GM12878 (cell line): Measurements from ENCODE around the gene KIDINS220. TPM values are rescaled to one million over a fixed set of nuclear protein-coding genes. Genes with fewer than 3 reads are reported as not detected.

Experiments
- ATF2 ChIP-seq: IDR thresholded peaks from 2 replicates; pipeline ENCODE4 v1.6.1; 2012; ENCODE audit warnings: low read length, inconsistent platforms
- CREM ChIP-seq: IDR thresholded peaks from 2 replicates; pipeline ENCODE4 v1.6.1; 2014; ENCODE audit warnings: antibody characterized with exemption, low read depth
- EED ChIP-seq: sonication (generic); IDR thresholded peaks from 2 replicates; pipeline ENCODE4 v1.6.1; 2016; ENCODE audit warnings: antibody characterized with exemption, low read depth
- EGR1 ChIP-seq, 2 experiments: IDR thresholded peaks; 1 replicate in 1 of 2; 2 replicates in 1 of 2; pipeline ENCODE4 v1.6.1; 2011 to 2012; ENCODE audit warnings: low read depth in 2 of 2, low read length in 2 of 2, borderline replicate concordance in 1 of 2, mild to moderate bottlenecking in 1 of 2, moderate library complexity in 1 of 2
- ETV6 ChIP-seq, 2 experiments: fragments of 450-650 bp in 1 of 2; IDR thresholded peaks in 1 of 2; conservative IDR thresholded peaks in 1 of 2; 2 replicates each; pipeline ENCODE4 v1.6.1; 2014; ENCODE audit warnings: antibody characterized with exemption in 1 of 2, borderline replicate concordance in 1 of 2, low read depth in 1 of 2, mild to moderate bottlenecking in 1 of 2, moderate library complexity in 1 of 2
- JUND ChIP-seq: IDR thresholded peaks from 2 replicates; pipeline ENCODE4 v1.6.1; 2012; ENCODE audit warnings: low read depth, mild to moderate bottlenecking, low read length, improper control_type of control experiment, moderate library complexity
- KLF5 ChIP-seq: fragments of 450-650 bp; IDR thresholded peaks from 2 replicates; pipeline ENCODE4 v1.6.1; 2014; ENCODE audit warnings: mild to moderate bottlenecking; ENCODE audit not compliant: partially characterized antibody
- MEF2A ChIP-seq: IDR thresholded peaks from 2 replicates; pipeline ENCODE4 v1.6.1; 2011; ENCODE audit warnings: low read depth, mild to moderate bottlenecking, low read length, moderate library complexity; ENCODE audit not compliant: insufficient read depth
- MEF2B ChIP-seq: fragments of 450-650 bp; IDR thresholded peaks from 2 replicates; pipeline ENCODE4 v1.6.1; 2018; ENCODE audit warnings: mild to moderate bottlenecking, moderate library complexity; ENCODE audit not compliant: partially characterized antibody, poor library complexity, severe bottlenecking
- MLLT1 ChIP-seq: fragments of 450-650 bp; IDR thresholded peaks from 2 replicates; pipeline ENCODE4 v1.6.1; 2016; ENCODE audit warnings: mild to moderate bottlenecking
- MXI1 ChIP-seq: fragments of 150-350 bp; IDR thresholded peaks from 2 replicates; pipeline ENCODE4 v1.6.1; 2011; ENCODE audit warnings: low read depth, mild to moderate bottlenecking, inconsistent platforms, low read length, improper control_type of control experiment
- PML ChIP-seq: IDR thresholded peaks from 2 replicates; pipeline ENCODE4 v1.6.1; 2012; ENCODE audit warnings: low read length, inconsistent platforms
- RB1 ChIP-seq: fragments of 450-650 bp; formaldehyde crosslinking; IDR thresholded peaks from 2 replicates; pipeline ENCODE4 v1.6.1; 2017; ENCODE audit warnings: mild to moderate bottlenecking, borderline replicate concordance
- TCF7 ChIP-seq: IDR thresholded peaks from 2 replicates; pipeline ENCODE4 v1.6.1; 2014; ENCODE audit warnings: antibody characterized with exemption, borderline replicate concordance
- ZNF207 ChIP-seq: fragments of 450-650 bp; IDR thresholded peaks from 2 replicates; pipeline ENCODE4 v1.6.1; 2014; ENCODE audit warnings: antibody characterized with exemption, mild to moderate bottlenecking, borderline replicate concordance
- polyA plus RNA-seq, 11 experiments: library from polyadenylated mRNA; depleted of rRNA in 4 of 11; unstranded in 6 of 11; stranded (reverse) in 5 of 11; fragments of >200 nt; fragmentation: Nextera tagmentation in 4 of 11; fragmentation: Illumina TruSeq in 1 of 11; extraction: Ambion mirVana in 4 of 11; extraction: Trizol in 1 of 11; gene quantifications; 1 replicate in 1 of 11; 2 replicates in 10 of 11; pipeline versions ENCODE4 v1.2.1 to v1.2.3, GENCODE V29; 2011 to 2016; ENCODE audit warnings: inconsistent platforms in 2 of 11, missing spikeins in 2 of 11, low read depth in 1 of 11
- total RNA-seq, 4 experiments: library from RNA; depleted of rRNA in 3 of 4; stranded (reverse); fragments of >200 nt in 3 of 4; fragmentation: Illumina TruSeq in 1 of 4; extraction: Trizol in 1 of 4; gene quantifications; 2 replicates each; pipeline versions ENCODE4 v1.2.1 to v1.2.3, GENCODE V29; 2013 to 2021
- TF ChIP-seq, protein P1 (sequence below): fragments of 450-650 bp; conservative IDR thresholded peaks from 2 replicates; pipeline ENCODE4 v1.6.1; 2017; ENCODE audit warnings: mild to moderate bottlenecking, moderate library complexity
- TF ChIP-seq, protein P2 (sequence below): IDR thresholded peaks from 2 replicates; pipeline ENCODE4 v1.6.1; 2011; ENCODE audit warnings: mild to moderate bottlenecking, low read depth, low read length, moderate library complexity; ENCODE audit not compliant: insufficient replicate concordance

The KIDINS220 gene
- total and polyA plus RNA-seq, 10 of the 15 experiments (the other 5 are each of a cell fraction or from before 2014, with no cell fraction given) = 6.0 to 31.2 (median 16.0) TPM

DNA sequence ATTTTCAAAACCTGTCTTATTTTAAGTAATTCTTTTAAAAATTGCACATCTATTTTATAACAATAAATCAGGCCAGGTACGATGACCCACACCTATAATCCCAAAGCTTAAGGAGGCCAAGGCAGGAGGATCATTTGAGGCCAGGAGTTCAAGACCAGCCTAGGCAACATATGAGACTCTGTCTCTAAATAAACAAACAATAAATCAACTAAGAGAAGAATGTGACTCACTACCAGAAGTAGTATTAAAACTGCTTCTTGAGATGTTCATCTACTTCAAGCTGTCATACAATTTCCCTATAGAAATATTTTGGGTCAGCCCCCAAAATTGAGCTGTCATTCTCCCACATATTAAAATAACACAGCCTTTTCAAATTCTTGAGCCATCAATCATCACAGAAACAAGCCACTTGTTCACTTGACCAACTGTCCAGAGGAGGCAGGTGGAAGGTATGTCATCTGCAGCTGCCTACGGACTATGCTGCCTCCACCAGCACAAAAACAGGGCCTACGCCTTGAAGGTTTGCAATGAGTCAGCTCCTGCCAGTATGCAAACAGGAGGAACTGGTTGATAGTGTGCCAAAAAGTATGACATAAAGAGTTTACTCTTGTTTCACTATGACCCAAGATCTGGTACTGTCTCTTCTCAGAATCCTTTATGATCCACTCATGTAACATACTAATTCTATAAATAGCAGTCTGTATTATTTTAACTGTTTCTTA, 33.6 kb downstream of the KIDINS220 start (continued):
- TF ChIP-seq TCF7 (peak; percentile 10; the same call in 1 of the 2 replicates), EGR1 (IDR thresholded peaks at IDR 0.05; ENCODE audit: borderline replicate concordance in 1 of 2, low read depth in 2 of 2, low read length in 2 of 2) (peak in 1 of 2 experiments; percentile 60; a peak in 1 of 3 replicates), PML (no peak), MXI1 (0 out of 2 replicates have a peak, but pooled peaks have one; percentile 38), MEF2A (peak; percentile 95), ETV6 (conservative IDR thresholded peaks at IDR 0.05 in 1 of 2, IDR thresholded peaks at IDR 0.05 in 1 of 2; ENCODE audit: borderline replicate concordance in 1 of 2, low read depth in 1 of 2) (peak in 1 of 2 experiments; percentile 58; a peak in 2 of 4 replicates), JUND (peak; percentile 71; the same call in 1 of the 2 replicates), KLF5 (peak; percentile 71), CREM (peak; percentile 90), MEF2B (peak; percentile 73), ZNF207 (0 out of 2 replicates have a peak, but pooled peaks have one; percentile 31), RB1 (no peak), EED (peak; percentile 63; the same call in 1 of the 2 replicates), MLLT1 (peak; percentile 52), ATF2 (peak; percentile 99)
- TF ChIP-seq, protein P1, sequence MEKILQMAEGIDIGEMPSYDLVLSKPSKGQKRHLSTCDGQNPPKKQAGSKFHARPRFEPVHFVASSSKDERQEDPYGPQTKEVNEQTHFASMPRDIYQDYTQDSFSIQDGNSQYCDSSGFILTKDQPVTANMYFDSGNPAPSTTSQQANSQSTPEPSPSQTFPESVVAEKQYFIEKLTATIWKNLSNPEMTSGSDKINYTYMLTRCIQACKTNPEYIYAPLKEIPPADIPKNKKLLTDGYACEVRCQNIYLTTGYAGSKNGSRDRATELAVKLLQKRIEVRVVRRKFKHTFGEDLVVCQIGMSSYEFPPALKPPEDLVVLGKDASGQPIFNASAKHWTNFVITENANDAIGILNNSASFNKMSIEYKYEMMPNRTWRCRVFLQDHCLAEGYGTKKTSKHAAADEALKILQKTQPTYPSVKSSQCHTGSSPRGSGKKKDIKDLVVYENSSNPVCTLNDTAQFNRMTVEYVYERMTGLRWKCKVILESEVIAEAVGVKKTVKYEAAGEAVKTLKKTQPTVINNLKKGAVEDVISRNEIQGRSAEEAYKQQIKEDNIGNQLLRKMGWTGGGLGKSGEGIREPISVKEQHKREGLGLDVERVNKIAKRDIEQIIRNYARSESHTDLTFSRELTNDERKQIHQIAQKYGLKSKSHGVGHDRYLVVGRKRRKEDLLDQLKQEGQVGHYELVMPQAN = no peak
- TF ChIP-seq, protein P2, sequence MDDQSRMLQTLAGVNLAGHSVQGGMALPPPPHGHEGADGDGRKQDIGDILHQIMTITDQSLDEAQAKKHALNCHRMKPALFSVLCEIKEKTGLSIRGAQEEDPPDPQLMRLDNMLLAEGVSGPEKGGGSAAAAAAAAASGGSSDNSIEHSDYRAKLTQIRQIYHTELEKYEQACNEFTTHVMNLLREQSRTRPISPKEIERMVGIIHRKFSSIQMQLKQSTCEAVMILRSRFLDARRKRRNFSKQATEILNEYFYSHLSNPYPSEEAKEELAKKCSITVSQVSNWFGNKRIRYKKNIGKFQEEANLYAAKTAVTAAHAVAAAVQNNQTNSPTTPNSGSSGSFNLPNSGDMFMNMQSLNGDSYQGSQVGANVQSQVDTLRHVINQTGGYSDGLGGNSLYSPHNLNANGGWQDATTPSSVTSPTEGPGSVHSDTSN = peak; percentile 79
